Testis (tissue), 3 donors: ENCODE measurements around the gene NPAS3. TPM values are rescaled to one million over a fixed set of nuclear protein-coding genes. Genes with fewer than 3 reads are reported as not detected.

Experiments used
- DNase-seq: peaks from one replicate; pipeline ENCODE4 v3.0.0-alpha.2; 2019
- H3K27ac ChIP-seq, 2 donors: fragments of 200-600 bp; sonication (generic); one replicate each; pipeline ENCODE4 v1.5.1; 2019
- H3K27me3 ChIP-seq: fragments of 200-600 bp; sonication (generic); one replicate; pipeline ENCODE4 v1.5.1; 2019
- H3K36me3 ChIP-seq: fragments of 200-600 bp; sonication (generic); one replicate; pipeline ENCODE4 v1.5.1; 2017; ENCODE audit warnings: low read depth; ENCODE audit errors: missing control alignments
- H3K4me1 ChIP-seq: fragments of 200-600 bp; sonication (generic); one replicate; pipeline ENCODE4 v1.5.1; 2019
- H3K4me3 ChIP-seq, 2 donors: fragments of 200-600 bp; sonication (generic); one replicate each; pipeline ENCODE4 v1.5.1; 2017 to 2019
- H3K9me3 ChIP-seq: fragments of 200-600 bp; sonication (generic); one replicate; pipeline ENCODE4 v1.5.1; 2017
- POLR2A ChIP-seq: fragments of 450-650 bp; IDR thresholded peaks from one replicate; pipeline ENCODE4 v1.6.1; 2017; ENCODE audit warnings: antibody characterized with exemption, mild to moderate bottlenecking, moderate library complexity
- WGBS, 2 donors: methylation state at CpG; one replicate each; pipeline ENCODE4 v1.1.5; 2018; 5-methylcytosine and 5-hydroxymethylcytosine counted together
- intact Hi-C: fragments of 100-400 bp; cut with DNase I; formaldehyde crosslinking; loops from one replicate; pipeline ENCODE4 v1.15.1; 2023; ENCODE audit warnings: low total_unique reads
- polyA plus RNA-seq: library from polyadenylated mRNA; stranded (reverse); fragments of 350-450 nt; fragmentation: Illumina TruSeq; extraction: RNeasy Lipid Tissue Mini Kit (QIAGEN cat#74804); gene quantifications from one replicate; pipeline ENCODE4 v1.2.3, GENCODE V29; 2014; ENCODE audit warnings: low read depth, low replicate concordance; ENCODE audit not compliant: insufficient read depth
- total RNA-seq, 2 donors: library from RNA; depleted of rRNA; stranded (reverse); fragments of >200 nt; gene quantifications; one replicate each; pipeline ENCODE4 v1.2.3, GENCODE V29; 2016
- TF ChIP-seq, protein P1 (sequence below), 3 experiments: fragments of 450-650 bp in 2 of 3; fragments of 200-600 bp in 1 of 3; sonication (generic) in 1 of 3; IDR thresholded peaks; one replicate each; pipeline ENCODE4 v1.5.1; 2016 to 2019; ENCODE audit warnings: antibody characterized with exemption in 3 of 3, mild to moderate bottlenecking in 2 of 3, moderate library complexity in 1 of 3

Gene NPAS3
- total and polyA plus RNA-seq, 3 donors from 2014 or later = 1.1 to 3.7 (median 1.8) TPM

DNA sequence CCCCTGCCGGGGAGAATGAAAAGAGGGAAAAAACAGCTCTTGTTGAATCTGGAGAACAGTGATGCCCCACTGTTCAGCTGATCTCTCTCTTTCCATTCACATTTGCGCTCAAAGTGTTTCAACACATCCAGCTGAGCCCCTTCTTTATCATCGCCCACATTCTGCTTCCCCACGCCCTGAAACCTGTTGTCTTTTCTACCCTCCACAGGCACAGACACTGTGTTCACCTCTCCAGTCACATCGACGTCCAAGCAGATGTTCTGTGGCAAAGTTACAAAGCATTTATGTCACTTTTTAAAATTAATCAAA lies 673.5 kb downstream of the NPAS3 start:
- DNase-seq = no peak
- H3K27me3 ChIP-seq = no peaks in the 10 kb centered on the region
- H3K4me1 ChIP-seq = no peaks in the 10 kb centered on the region
- 59 to 66% methylated on average over 6 of the region's 6 CpGs for WGBS, 2 donors
- no peak overlapping the region for H3K4me3 ChIP-seq
- no peak overlapping the region for H3K27ac ChIP-seq
- no peak for TF ChIP-seq POLR2A
- TF ChIP-seq, protein P1, sequence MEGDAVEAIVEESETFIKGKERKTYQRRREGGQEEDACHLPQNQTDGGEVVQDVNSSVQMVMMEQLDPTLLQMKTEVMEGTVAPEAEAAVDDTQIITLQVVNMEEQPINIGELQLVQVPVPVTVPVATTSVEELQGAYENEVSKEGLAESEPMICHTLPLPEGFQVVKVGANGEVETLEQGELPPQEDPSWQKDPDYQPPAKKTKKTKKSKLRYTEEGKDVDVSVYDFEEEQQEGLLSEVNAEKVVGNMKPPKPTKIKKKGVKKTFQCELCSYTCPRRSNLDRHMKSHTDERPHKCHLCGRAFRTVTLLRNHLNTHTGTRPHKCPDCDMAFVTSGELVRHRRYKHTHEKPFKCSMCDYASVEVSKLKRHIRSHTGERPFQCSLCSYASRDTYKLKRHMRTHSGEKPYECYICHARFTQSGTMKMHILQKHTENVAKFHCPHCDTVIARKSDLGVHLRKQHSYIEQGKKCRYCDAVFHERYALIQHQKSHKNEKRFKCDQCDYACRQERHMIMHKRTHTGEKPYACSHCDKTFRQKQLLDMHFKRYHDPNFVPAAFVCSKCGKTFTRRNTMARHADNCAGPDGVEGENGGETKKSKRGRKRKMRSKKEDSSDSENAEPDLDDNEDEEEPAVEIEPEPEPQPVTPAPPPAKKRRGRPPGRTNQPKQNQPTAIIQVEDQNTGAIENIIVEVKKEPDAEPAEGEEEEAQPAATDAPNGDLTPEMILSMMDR (IDR thresholded peaks at IDR 0.05) = no peak
- intact Hi-C loops = no loop called here
- no peaks in the 10 kb centered on the region for H3K9me3 ChIP-seq
- no peaks in the 10 kb centered on the region for H3K36me3 ChIP-seq

DNA sequence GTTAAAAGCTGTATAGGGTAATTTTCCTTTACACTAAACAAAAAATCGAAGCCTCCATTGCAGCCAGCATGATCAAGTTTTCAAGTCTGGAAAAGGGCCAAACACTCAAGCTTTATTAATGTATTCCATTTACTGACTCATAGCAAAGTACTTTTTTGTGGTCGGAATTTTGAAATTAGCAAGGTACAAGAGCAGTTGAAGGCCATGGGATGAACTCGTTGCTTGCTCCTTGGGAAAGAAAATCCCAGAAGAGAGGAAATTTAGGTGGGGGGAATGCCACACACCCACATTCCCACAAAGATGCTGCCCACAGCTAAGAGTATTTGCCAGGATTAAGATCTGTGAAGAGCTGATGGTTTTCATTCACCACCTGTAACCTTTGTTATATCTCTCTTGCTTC lies 678.5 kb downstream of the NPAS3 start:
- Histone ChIP-seq H3K4me1 (no peaks in the 10 kb centered on the region), H3K9me3 (no peaks in the 10 kb centered on the region), H3K27ac (no peak overlapping the region), H3K4me3 (no peak overlapping the region), H3K36me3 (no peaks in the 10 kb centered on the region), H3K27me3 (no peaks in the 10 kb centered on the region)
- intact Hi-C loops = no loop called here
- DNase-seq = no peak
- 75 to 86% methylated on average over 3 of the region's 3 CpGs for WGBS, 2 donors
- TF ChIP-seq, protein P1 (IDR thresholded peaks at IDR 0.05) = no peak
- no peak for TF ChIP-seq POLR2A

DNA sequence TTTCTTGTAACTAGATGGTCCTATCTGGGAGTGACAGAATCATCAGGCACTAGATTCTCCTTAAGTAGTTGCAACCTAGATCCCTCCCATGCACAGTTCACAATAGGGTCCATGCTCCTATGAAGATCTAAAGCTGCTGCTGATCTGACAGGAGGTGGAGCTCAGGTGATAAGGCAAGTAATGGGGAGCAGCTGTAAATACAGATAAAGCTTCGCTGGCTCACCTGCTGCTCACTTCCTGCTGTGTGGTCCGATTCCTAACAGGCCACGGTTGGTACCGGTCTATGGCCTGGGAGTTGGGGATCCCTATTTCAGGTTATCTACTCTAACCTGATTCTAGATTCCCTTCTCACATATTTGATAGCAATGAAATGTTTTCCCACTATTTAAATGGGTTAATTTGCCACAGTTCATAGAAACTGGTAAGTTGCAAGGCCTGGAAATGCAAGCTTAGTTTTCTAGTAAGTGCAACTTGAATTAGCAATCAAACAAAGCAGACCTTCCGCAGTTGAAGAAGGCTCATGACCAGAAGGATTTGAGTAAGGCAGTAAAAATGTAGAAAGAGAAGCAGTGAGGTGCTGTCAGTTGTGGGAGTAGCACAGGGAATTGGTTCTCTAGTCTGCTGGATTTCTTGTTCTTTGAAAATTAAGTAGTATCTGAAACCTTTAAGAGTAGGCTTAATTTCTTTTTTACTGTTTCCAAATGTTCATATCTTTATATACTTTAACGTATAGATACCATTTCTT lies 679.9 kb downstream of the NPAS3 start:
- H3K27ac ChIP-seq = no peak overlapping the region
- H3K9me3 ChIP-seq = no peaks in the 10 kb centered on the region
- 89 to 90% methylated on average over 6 of the region's 6 CpGs for WGBS, 2 donors
- TF ChIP-seq, protein P1 (IDR thresholded peaks at IDR 0.05) = no peak
- TF ChIP-seq POLR2A = no peak
- H3K36me3 ChIP-seq = no peaks in the 10 kb centered on the region
- no peak overlapping the region for H3K4me3 ChIP-seq
- DNase-seq = no peak
- no peaks in the 10 kb centered on the region for H3K27me3 ChIP-seq
- intact Hi-C loops = no loop called here
- no peaks in the 10 kb centered on the region for H3K4me1 ChIP-seq

DNA sequence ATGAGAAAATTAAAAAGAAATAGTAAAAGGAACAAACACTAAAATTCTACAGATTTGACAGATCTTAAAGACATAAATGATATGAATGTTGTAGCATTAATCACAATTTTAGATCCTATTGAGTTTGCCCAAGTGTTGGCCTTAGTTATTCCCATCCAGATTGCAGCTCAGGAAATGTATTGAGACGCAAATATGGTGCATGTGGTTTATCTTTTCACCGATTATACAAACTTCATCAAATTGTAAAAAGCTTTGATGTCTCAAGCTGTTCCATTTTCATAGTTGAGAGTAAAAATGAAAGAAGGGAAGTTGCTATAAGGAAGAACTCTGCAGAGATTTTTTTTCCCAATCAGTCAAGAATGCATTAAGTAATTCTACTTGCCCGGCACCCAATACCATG lies 683.8 kb downstream of the NPAS3 start:
- H3K36me3 ChIP-seq = no peaks in the 10 kb centered on the region
- TF ChIP-seq POLR2A = no peak
- TF ChIP-seq, protein P1 (IDR thresholded peaks at IDR 0.05) = no peak
- H3K4me1 ChIP-seq = no peaks in the 10 kb centered on the region
- no peaks in the 10 kb centered on the region for H3K9me3 ChIP-seq
- intact Hi-C loops = no loop called here
- no peak overlapping the region for H3K27ac ChIP-seq
- WGBS, 2 donors = 92 to 99% methylated on average over 3 of the region's 3 CpGs
- H3K27me3 ChIP-seq = no peaks in the 10 kb centered on the region
- no peak overlapping the region for H3K4me3 ChIP-seq
- DNase-seq = no peak

DNA sequence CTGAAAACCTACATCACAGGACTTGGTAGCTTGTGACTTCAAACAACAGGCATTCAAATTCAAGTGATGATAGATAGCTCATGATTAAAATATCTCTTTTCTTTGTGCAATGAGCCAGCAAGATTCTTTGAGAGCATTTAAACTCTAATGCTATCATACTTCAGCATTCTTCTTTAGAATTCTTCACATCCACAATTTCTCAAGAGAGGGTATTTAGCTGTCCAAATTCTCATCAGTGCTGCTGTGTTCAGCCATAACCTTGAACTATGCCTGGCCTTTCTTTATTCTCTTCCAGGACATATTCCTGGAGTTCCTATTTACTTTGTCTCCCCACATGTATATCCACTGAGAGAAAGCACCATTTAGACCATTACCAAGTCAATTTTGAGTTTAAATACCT lies 691.1 kb downstream of the NPAS3 start:
- Histone ChIP-seq H3K9me3 (no peaks in the 10 kb centered on the region), H3K27me3 (no peaks in the 10 kb centered on the region)

More for the DNA sequence above, 691.1 kb downstream of the NPAS3 start:
- TF ChIP-seq, protein P1 (IDR thresholded peaks at IDR 0.05) = no peak
- no peak for TF ChIP-seq POLR2A
- no peak overlapping the region for H3K4me3 ChIP-seq
- H3K36me3 ChIP-seq = no peaks in the 10 kb centered on the region
- no peak overlapping the region for H3K27ac ChIP-seq
- no peak for DNase-seq
- intact Hi-C loops = no loop called here
- no peaks in the 10 kb centered on the region for H3K4me1 ChIP-seq
